ENCODE data around the gene RASAL3. TPM values are rescaled to one million over a fixed set of nuclear protein-coding genes. Genes with fewer than 3 reads are reported as not detected.

Gene RASAL3
- total RNA-seq, 2 experiments from 2014 or later: 120 to 123 TPM

DNA sequence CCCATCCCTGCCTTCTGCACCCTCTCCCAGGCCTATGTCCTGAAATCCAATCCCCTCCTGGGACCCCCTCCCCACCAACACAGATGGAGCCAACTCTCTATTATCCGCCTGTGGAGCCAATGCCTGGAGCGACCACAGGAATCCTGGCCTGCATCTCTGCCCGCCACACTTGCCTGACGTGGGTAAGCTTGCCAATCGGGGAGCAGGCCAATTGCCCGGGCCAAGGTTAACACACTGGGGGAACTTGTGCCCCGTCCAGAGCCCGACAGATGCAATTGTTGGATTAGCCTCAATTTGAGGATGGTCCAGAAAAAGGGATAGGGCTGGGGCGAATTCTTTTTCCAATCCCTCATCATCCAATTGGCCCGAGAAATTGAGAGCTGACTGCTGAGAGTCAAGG lies 20.5 kb downstream of the RASAL3 start:
- no peak overlapping the region for H3K27ac Mint-ChIP-seq
- no peak overlapping the region for H3K4me3 Mint-ChIP-seq

GRCh38 chr19:15443325-15443724 lies 21.0 kb downstream of the RASAL3 start:
- peaks cover under 1% of the 10 kb centered on the region for H3K4me1 Mint-ChIP-seq
- ChIA-PET POLR2A (no interaction called here), CTCF (no interaction called here)
- H3K4me3 Mint-ChIP-seq: no peak overlapping the region
- no peaks in the 10 kb centered on the region for H3K36me3 Mint-ChIP-seq (ENCODE audit: low read depth)
- no peak for DNase-seq
- H3K9me3 Mint-ChIP-seq: no peaks in the 10 kb centered on the region
- H3K27ac Mint-ChIP-seq: no peak overlapping the region
- no peaks in the 10 kb centered on the region for H3K27me3 Mint-ChIP-seq

More for the DNA sequence above, 20.5 kb downstream of the RASAL3 start:
- Mint-ChIP-seq H3K4me1 (peaks cover 5% of the 10 kb centered on the region), H3K9me3 (no peaks in the 10 kb centered on the region), H3K27me3 (no peaks in the 10 kb centered on the region), H3K36me3 (ENCODE audit: low read depth) (no peaks in the 10 kb centered on the region)
- no peak for DNase-seq
- ChIA-PET CTCF (interaction anchor here (0.9 kb wide), 1 partner anchor 8 kb away, joined by 3 read pairs; no protein-coding TSS in a partner anchor), POLR2A (no interaction called here)

GRCh38 chr19:15442142-15442920 lies 22.0 kb downstream of the RASAL3 start:
- Mint-ChIP-seq H3K27ac (no peak overlapping the region), H3K4me1 (no peaks in the 10 kb centered on the region), H3K9me3 (no peaks in the 10 kb centered on the region), H3K36me3 (ENCODE audit: low read depth) (no peaks in the 10 kb centered on the region), H3K4me3 (no peak overlapping the region), H3K27me3 (no peaks in the 10 kb centered on the region)
- DNase-seq: no peak
- POLR2A ChIA-PET: no interaction called here
- CTCF ChIA-PET: interaction anchor here (0.6 to 0.9 kb wide), 2 partner anchors 23 to 87 kb away, joined by 3 read pairs; no protein-coding TSS in a partner anchor

DNA sequence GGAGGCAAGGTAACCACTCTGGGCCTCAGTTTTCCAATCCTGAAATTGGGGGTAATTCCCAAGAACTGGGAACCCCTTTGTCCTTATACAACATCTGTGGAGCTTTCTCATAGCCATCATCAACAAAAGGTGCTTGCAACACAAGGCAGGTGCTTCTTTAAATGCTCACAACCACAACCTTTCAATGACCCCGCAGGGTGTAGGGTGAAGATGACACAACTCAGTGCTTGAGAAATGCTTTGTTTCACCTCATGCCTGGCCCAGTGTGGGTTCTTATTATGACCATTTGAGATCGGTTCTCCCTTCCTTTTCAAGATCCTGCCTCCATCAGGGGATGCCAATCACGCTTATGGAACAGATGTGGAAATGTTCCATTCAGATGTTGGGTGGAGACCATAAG lies 23.0 kb downstream of the RASAL3 start:
- no peak for DNase-seq
- Mint-ChIP-seq H3K27ac (no peak overlapping the region), H3K36me3 (ENCODE audit: low read depth) (no peaks in the 10 kb centered on the region), H3K4me1 (no peaks in the 10 kb centered on the region), H3K4me3 (no peak overlapping the region), H3K27me3 (no peaks in the 10 kb centered on the region), H3K9me3 (no peaks in the 10 kb centered on the region)
- CTCF ChIA-PET: interaction anchor here (0.6 kb wide), 1 partner anchor 86 kb away, joined by 3 read pairs; no protein-coding TSS in a partner anchor
- POLR2A ChIA-PET: no interaction called here

GRCh38 chr19:15439821-15440641 lies 24.3 kb downstream of the RASAL3 start:
- Mint-ChIP-seq H3K27ac (no peak overlapping the region), H3K4me3 (no peak overlapping the region), H3K4me1 (no peaks in the 10 kb centered on the region), H3K27me3 (no peaks in the 10 kb centered on the region), H3K36me3 (ENCODE audit: low read depth) (no peaks in the 10 kb centered on the region), H3K9me3 (no peaks in the 10 kb centered on the region)
- no peak for DNase-seq
- POLR2A ChIA-PET: no interaction called here
- CTCF ChIA-PET: interaction anchor here (0.8 kb wide), 1 partner anchor 114 kb away, joined by 3 read pairs; no protein-coding TSS in a partner anchor

DNA sequence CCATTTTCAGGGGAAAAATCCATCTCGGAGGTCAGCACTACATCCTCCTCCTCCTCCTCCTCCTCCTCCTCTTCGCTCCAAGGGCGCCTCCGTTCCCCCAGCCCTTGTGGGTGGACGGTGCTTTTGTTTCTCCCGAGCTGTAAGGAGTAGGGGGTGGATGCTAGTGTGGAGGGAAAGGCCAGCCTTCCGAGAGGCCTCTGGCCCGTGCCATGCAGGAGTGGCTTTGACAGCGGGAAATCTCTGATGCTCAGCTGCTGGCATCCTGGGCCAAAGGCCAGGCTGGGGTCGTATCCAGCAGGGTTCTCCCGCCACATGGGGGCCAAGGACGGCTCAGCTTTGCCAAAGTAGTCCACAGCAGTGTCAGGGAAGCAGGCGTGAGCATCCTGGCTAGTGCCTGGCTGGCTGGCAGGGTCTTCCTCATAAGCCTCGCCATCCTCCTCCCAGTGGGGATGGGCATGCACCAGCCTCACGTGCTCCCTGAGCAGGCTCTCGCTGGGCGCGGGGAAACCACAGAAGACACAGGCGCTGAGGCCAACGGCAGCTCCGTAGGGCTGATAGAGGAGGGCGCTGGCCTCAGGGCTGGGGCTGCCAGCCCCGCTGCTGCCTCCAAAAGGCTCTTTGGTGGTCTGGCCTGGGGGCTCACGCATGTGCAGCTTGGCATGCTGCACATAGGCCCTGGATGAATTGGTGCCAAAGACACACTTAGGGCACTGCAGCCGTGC lies 25.1 kb downstream of the RASAL3 start:
- H3K4me3 Mint-ChIP-seq: no peak overlapping the region
- ChIA-PET CTCF (interaction anchor here (0.6 to 3.8 kb wide), 3 partner anchors 20 to 1539 kb away, joined by 3 to 16 read pairs (median 3); partner anchors contain the start of gene AKAP8L), POLR2A (no interaction called here)
- no peaks in the 10 kb centered on the region for H3K9me3 Mint-ChIP-seq
- H3K27me3 Mint-ChIP-seq: no peaks in the 10 kb centered on the region
- H3K36me3 Mint-ChIP-seq (ENCODE audit: low read depth): no peaks in the 10 kb centered on the region
- H3K27ac Mint-ChIP-seq: no peak overlapping the region
- no peak for DNase-seq
- no peaks in the 10 kb centered on the region for H3K4me1 Mint-ChIP-seq

DNA sequence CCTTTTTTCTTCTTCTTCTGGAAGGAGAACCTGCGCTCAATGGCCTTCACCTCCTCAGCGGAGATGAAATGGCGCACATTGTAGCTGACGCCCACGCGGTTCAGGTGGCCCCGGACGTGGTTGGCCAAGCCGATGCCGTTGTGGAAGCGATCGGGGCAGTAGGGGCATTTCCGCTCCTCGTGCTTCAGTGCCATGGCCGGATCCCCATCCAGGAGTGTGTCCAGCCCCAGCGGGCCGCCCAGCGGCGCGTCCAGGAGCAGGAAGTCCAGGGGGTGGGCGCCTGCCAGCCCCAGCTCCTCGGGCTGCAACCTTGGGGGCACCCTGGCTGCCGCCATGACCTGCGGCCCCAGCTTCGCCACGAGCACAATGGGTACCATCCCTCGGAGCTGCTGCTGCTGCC lies 25.8 kb downstream of the RASAL3 start:
- H3K36me3 Mint-ChIP-seq (ENCODE audit: low read depth): no peaks in the 10 kb centered on the region
- peaks cover 1% of the 10 kb centered on the region for H3K4me1 Mint-ChIP-seq
- H3K27ac Mint-ChIP-seq: no peak overlapping the region
- ChIA-PET CTCF (interaction anchor here (0.6 to 3.8 kb wide), 2 partner anchors 19 to 1538 kb away, joined by 3 to 16 read pairs; partner anchors contain the start of gene AKAP8L), POLR2A (no interaction called here)
- DNase-seq: no peak
- no peak overlapping the region for H3K4me3 Mint-ChIP-seq
- H3K9me3 Mint-ChIP-seq: no peaks in the 10 kb centered on the region
- no peaks in the 10 kb centered on the region for H3K27me3 Mint-ChIP-seq

GRCh38 chr19:15438124-15438496 lies 26.2 kb downstream of the RASAL3 start:
- ChIA-PET CTCF (interaction anchor here (1.2 to 3.8 kb wide), 2 partner anchors 8 to 19 kb away, joined by 3 to 16 read pairs; partner anchors contain the start of gene AKAP8L), POLR2A (no interaction called here)
- Mint-ChIP-seq H3K9me3 (no peaks in the 10 kb centered on the region), H3K27ac (no peak overlapping the region), H3K4me1 (peaks cover 6% of the 10 kb centered on the region), H3K27me3 (no peaks in the 10 kb centered on the region), H3K4me3 (no peak overlapping the region), H3K36me3 (ENCODE audit: low read depth) (no peaks in the 10 kb centered on the region)
- no peak for DNase-seq

DNA sequence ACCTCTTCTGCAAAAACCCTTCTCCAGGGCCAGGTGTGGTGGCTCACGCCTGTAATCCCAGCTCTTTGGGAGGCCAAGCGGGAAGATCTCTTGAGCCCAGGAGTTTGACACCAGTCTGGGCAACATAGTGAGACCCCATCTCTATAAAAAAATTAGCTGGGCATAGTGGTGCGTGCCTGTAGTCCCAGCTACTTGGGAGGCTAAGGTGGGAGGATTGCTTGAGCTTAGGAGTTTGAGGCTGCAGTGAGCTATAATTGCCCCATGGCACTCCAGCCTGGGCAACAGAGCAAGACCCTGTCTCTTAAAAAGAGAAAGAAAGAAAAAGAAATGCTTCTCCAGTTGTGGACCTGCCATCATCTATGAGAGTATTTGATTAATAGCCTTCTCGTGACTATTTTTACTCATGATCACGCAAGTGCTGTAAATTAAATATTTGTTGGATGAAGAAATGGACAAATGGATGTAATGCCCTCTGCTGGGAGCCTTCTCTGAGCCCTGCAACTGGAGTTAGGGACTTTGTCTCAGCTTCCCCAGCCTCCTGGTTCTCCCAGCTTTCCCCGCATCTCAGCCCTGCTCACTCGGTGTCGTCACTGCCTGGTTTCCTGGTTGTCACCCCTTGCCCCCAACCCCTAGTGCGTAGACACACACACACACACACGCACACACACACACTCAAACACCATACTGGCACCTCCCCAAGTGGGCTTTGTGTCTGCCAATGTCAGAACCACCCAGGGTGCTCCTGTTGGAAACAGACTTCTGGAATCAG lies 26.8 kb downstream of the RASAL3 start:
- CTCF ChIA-PET: interaction anchor here (0.7 to 3.8 kb wide), 7 partner anchors 8 to 120 kb away, joined by 3 to 16 read pairs (median 5); partner anchors contain the start of gene AKAP8L
- POLR2A ChIA-PET: no interaction called here
- no peak overlapping the region for H3K4me3 Mint-ChIP-seq
- no peak overlapping the region for H3K27ac Mint-ChIP-seq
- H3K27me3 Mint-ChIP-seq: no peaks in the 10 kb centered on the region
- H3K36me3 Mint-ChIP-seq (ENCODE audit: low read depth): no peaks in the 10 kb centered on the region
- no peak for DNase-seq
- peaks cover 10% of the 10 kb centered on the region for H3K4me1 Mint-ChIP-seq
- H3K9me3 Mint-ChIP-seq: no peaks in the 10 kb centered on the region

GRCh38 chr19:15436826-15437110 lies 27.6 kb downstream of the RASAL3 start:
- Mint-ChIP-seq H3K27me3 (no peaks in the 10 kb centered on the region), H3K27ac (no peak overlapping the region), H3K4me3 (no peak overlapping the region), H3K9me3 (no peaks in the 10 kb centered on the region), H3K36me3 (ENCODE audit: low read depth) (no peaks in the 10 kb centered on the region), H3K4me1 (peaks cover 13% of the 10 kb centered on the region)
- DNase-seq: no peak
- CTCF ChIA-PET: interaction anchor here (1.0 to 3.8 kb wide), 6 partner anchors 9 to 121 kb away, joined by 3 to 16 read pairs (median 6); partner anchors contain the start of gene AKAP8L
- POLR2A ChIA-PET: no interaction called here

- DNase-seq: no peak
- no peak overlapping the region for H3K27ac Mint-ChIP-seq
- CTCF ChIA-PET: interaction anchor here (1.0 to 3.8 kb wide), 6 partner anchors 8 to 121 kb away, joined by 3 to 16 read pairs (median 6); partner anchors contain the start of gene AKAP8L
- H3K36me3 Mint-ChIP-seq (ENCODE audit: low read depth): peaks cover 5% of the 10 kb centered on the region
- H3K27me3 Mint-ChIP-seq: no peaks in the 10 kb centered on the region
- H3K4me1 Mint-ChIP-seq: peaks cover 19% of the 10 kb centered on the region
- no peaks in the 10 kb centered on the region for H3K9me3 Mint-ChIP-seq
- no peak overlapping the region for H3K4me3 Mint-ChIP-seq
- POLR2A ChIA-PET: interaction anchor here (0.6 kb wide), 2 partner anchors 29 to 47 kb away, joined by 5 to 6 read pairs; no protein-coding TSS in a partner anchor
Observed at GRCh38 chr19:15436012-15436825, 28.1 kb downstream of the RASAL3 start.
